GM21786 (cell line): ENCODE data around the gene TMEM121.
"Not testable (repeated sequence)": the region's sequence is repeated elsewhere in the genome, so short reads cannot be mapped to it uniquely, and the experiment has no call there.

Experiments
- ATAC-seq: cut with Tn5 transposase; IDR thresholded peaks from one replicate; pipeline ENCODE4 v1.9.1; 2021; ENCODE audit not compliant: unreplicated experiment

TMEM121 gene

DNA sequence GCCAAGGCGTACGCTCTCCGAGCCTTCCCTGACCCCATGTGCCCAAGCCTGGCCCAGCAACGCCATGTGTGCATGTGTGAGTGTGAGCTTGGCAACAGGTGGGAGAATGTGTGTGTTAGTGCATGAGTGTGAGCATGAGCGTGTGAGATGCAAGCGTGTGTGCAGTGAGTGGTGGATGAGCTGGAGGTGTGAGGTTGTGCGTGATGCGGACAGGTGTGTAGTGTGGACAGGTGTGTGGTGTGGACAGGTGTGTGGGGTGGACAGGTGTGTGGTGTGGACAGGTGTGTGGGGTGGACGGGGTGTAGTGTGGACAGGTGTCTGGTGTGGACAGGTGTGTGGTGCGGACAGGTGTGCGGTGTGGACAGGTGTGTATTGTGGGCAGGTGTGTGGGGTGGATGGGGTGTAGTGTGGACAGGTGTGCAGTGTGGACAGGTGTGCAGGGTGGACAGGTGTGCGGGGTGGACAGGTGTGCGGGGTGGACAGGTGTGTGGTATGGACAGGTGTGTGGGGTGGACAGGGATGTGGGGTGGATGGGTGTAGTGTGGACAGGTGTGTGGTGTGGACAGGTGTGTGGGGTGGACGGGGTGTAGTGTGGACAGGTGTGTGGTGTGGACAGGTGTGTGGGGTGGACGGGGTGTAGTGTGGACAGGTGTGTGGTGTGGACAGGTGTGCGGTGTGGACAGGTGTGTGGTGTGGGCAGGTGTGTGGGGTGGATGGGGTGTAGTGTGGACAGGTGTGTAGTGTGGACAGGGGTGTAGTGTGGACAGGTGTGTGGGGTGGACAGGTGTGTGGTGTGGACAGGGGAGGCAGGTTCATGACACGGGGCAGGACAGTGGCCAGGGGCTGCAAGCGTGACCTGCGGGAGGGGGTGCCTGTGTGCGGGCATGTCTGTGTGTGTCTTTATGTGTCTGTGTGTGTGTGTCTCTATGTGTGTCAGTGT lies 41.1 kb downstream of the TMEM121 start:
- not testable (repeated sequence) for ATAC-seq

DNA sequence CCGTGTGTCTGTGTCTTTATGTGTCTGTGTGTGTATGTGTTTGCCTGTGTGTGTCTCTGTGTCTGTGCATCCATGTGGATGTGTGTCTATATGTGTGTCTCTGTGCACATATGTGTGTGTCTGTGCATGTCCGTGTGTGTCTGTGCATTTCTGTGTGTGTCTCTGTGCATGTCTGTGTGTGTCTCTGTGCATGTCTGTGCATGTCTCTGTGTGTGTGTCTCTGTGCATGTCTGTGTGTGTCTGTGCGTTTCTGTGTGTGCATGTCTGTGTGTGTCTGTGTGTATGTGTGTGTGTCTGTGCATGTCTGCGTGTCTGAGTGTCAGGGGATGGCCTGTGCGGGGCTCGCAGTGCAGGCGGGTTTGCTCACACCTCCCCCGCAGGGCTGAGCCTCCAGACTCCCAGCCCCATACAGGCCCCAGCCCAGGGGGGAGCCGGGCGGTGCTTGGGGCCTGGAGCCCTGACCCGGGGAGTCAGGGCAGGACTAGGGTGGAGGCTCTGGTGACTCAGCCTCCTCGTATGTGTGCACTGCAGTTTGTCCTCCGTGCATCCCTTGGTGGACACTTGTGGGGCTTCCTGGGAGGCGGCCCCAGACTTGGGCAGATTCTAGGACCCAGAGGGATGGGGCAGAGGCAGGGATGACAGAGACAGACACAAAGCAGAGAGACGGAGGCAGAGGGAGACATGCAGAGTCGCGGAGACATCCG lies 41.9 kb downstream of the TMEM121 start:
- ATAC-seq = not testable (repeated sequence)

DNA sequence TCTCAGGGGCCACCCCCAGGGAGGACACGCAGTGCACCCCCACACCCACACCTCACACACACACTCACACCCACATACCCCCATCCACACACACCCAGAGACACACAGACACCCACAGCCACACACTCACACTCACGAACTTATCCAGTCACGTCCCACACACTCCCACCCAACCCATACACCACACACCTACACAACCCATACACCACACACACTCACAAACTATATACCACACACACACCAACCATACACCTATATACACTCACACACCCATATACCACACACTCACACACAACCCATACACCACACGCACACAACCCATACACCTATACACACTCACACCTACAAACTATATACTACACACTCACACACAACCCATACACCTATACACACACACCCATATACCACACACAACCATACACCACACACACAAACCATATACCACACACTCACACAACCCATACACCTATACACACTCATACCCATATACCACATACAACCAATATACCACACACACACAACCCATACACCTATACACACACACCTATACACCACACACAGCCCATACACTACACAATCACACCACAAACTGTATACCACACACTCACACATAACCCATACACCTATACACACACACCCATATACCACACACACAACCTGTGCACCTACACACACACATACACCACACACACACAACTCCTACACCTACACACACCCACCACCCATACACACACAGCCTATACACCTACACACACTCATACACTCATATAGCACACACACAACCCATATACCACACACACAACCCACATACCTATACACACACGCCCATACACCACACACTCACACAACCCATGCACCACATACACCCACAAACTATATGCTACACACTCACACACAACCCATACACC lies 42.7 kb downstream of the TMEM121 start:
- no peak for ATAC-seq

DNA sequence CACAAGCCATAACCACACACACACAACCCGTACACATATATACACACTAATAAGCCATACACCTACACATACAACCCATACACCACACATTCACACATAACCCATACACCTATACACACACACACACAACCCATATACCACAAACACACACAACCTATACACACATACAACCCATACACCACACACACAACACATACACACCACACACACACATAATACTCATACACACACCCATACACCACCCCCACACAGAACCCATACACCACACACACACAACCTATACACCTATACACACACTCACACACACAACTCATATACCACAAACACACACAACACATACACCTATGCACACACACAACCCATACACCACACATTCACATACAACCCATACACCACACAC lies 44.1 kb downstream of the TMEM121 start:
- ATAC-seq = no peak

DNA sequence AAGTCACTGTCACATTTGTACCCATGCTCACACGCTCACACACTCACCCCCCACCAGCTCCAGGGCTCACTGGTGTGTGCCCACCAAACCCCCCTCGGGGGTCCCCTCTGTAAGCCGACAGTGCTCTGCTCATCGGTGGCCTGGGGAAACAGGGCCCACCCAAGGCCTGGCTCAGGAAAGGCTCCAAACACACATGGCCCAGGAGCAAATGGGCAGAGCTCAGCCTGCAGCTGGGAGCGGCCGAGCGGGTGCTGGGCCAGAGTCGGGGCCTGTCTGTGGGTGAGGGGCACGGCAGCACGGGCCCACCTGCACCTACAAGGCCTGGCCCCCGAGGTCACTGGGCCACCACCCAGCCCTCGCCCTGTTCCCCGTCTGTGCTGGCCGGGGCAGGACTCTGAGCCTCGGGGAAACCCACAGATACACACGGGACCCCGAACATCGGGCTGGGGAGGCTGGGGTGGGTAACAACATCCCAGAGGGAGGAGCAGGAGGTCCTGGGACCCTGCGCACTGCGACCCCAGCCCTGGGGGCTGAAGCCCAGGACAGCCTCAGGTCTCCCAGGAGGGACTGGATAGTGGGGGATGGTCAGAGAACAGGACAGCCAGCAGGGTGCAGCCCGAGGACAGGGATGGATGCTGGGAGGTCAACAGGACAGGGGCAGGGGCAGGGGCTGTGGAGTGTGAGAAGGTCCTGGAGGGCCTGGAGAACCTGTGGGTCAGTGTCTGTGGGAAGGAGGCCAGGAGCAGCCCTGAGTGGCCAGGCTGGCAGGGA lies 45.0 kb downstream of the TMEM121 start:
- not testable (repeated sequence) for ATAC-seq

DNA sequence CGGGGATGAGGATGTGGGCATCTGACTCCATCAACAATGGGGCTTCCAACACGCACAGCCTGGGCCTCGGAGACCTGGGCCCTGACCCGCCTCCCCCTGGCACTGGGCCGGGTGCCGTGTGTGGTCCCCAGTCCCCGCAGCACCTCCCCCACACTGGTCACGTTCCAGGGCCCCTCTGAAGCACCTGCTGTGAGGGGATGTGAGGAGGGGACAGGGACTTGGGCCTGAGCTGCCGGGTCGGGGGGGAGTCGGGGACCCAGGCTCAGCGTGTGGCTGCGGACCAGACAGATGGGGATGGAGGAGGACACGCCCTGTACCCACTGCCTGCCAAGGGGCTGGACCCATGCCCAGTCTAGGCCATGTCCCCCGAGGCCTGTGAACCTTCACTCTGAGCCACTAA lies 45.7 kb downstream of the TMEM121 start:
- not testable (repeated sequence) for ATAC-seq

DNA sequence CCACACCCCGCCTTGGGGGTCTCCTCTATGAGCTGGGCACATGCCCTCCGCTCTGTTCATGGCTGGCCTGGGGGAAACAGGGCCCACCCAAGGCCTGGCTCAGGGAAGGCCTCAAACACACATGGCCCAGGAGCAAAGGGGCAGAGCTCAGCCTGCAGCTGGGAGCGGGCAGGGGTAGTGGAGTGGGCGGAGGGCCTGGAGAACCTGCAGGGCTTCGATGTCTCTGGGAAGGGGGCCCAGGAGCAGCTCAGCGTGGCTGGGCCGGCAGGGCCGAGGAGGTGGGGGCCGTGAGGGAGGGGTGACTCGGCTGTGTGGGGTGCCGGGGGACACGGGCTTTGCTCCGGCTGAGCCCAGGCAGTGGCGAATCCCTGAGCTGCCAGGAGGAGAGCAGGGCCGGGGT lies 47.5 kb downstream of the TMEM121 start:
- not testable (repeated sequence) for ATAC-seq

DNA sequence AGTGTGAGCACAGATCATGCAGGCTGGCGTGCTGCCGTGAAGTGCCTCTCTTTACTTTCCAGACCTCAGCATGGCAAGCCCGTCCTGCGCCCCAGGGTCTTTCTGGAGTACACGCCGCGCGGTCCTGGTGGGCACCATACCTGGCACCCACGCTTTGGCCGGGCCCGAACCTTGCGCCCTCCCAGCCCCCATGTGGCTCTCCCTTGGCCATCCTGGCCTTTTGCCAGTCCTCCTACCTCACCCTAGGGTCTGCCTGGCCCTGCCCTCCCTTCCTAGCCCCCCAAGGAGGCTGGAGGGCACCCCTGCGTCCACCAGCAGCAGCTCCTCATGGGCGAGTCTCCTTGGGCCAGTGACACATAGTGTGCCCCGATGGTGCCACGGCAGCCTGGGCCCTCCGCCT lies 48.0 kb downstream of the TMEM121 start:
- ATAC-seq = not testable (repeated sequence)

DNA sequence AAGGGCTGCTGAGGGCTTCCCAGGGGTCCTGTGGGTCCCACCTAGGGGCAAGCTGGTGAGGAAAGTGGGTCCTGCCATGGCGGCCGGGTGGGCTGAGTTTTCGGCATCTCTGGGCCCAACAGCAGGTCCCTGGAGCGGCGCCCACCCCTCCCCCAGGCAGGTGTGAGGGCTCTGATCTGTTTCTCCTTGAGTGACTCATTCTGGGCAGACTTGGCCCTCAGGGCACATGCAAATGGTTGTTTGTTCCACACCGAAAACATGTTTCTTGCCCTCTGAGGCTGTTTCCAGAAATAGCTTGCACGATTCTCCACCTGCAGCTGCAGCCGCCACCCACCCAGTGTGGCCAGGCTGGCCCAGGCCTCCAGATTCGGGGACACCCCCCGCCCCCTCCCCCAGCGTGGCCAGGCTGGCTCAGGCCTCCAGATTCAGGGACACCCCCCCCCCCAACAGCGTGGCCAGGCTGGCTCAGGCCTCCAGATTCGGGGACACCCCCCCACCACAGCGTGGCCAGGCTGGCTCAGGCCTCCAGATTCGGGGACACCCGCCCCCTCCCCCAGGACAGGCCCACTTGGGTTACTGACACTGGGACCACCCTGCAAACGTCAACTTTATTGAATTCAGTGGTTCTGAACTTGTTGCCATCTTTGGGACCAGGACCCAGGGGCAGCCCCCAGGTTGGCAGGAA lies 48.8 kb downstream of the TMEM121 start:
- ATAC-seq = peak; percentile 68

DNA sequence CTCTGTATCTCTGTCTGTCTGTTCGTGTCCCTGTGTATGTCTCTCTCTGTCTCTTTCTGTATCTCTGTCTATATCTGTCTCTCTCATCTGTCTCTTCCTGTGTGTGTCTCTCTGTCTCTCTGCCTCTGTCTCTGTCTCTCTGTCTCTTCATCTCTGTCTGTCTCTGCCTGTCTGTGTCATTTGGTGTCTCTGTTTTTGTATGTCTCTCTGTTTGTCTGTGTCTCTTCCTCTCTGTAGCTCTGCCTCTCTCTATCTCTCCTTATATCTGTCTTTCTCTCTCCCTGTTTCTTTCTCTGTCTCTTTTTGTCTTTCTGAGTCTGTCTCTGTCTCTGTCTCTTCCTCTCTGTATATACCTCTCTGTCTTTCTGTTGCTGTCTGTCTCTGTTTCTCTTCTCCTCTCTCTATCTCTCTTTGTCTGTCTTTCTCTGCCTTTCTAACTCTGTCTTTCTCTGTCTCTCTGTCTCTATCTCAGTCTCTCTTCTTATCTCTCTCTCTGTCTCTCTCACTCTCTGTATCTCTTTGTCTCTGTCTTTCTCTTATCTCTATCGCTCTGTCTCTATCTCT lies 50.2 kb downstream of the TMEM121 start:
- no peak for ATAC-seq

DNA sequence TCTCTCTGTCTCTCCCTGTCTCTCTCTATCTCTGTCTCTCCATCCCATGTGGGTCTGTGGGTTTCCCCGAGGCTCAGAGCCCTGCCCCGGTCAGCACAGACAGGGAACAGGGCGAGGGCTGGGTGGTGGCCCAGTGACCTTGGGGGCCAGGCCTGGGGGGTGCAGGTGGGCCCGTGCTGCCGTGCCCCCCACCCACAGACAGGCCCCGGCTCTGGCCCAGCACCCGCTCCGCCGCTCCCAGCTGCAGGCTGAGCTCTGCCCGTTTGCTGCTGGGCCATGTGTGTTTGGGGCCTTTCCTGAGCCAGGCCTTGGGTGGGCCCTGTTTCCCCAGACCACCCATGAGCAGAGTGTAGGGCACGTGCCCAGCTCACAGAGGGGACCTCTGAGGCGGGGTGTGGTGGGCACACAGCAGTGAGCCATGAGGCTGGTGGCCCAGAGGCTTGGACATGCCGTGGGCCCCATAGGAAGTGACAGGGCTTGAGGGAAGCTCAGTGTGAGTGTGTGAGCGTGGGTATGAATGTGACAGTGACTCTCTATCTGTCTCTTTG lies 51.0 kb downstream of the TMEM121 start:
- ATAC-seq = no peak

DNA sequence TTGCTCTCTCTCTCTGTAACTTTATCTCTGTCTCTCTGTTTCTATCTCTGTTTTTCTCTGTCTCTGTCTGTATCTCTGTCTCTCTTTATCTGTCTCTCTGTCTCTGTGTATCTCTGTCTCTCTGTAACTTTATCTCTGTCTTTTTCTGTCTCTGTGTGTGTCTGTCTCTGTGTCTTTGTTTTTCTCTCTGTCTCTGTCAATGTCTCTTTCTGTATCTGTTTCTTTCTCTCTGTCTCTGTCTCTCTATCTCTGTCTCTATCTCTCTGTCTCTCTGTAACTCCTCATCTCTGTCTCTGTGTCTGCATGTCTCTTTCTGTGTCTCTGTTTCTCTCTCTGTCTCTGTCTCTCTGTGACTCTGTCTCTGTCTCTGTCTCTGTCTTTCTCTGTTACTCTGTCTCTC lies 51.7 kb downstream of the TMEM121 start:
- ATAC-seq = no peak

DNA sequence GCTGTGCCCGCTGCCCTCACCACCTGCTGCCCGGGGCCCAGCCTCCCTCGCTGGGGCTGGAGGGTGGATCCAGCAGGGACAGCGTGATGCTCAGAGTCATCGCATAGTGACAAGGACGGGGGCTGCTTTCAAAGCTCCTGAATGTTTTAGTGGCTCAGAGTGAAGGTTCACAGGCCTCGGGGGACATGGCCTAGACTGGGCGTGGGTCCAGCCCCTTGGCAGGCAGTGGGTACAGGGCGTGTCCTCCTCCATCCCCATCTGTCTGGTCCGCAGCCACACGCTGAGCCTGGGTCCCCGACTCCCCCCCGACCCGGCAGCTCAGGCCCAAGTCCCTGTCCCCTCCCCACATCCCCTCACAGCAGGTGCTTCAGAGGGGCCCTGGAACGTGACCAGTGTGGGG lies 52.8 kb downstream of the TMEM121 start:
- not testable (repeated sequence) for ATAC-seq
